ENCODE results near the gene PROM1. TPM values are rescaled to one million over a fixed set of nuclear protein-coding genes. Genes with fewer than 3 reads are reported as not detected.
A peak's percentile ranks its signal among the peaks of the same experiment; 100 is the strongest.

The PROM1 gene
- total RNA-seq, 1 donor from 2014 or later = not detected

DNA sequence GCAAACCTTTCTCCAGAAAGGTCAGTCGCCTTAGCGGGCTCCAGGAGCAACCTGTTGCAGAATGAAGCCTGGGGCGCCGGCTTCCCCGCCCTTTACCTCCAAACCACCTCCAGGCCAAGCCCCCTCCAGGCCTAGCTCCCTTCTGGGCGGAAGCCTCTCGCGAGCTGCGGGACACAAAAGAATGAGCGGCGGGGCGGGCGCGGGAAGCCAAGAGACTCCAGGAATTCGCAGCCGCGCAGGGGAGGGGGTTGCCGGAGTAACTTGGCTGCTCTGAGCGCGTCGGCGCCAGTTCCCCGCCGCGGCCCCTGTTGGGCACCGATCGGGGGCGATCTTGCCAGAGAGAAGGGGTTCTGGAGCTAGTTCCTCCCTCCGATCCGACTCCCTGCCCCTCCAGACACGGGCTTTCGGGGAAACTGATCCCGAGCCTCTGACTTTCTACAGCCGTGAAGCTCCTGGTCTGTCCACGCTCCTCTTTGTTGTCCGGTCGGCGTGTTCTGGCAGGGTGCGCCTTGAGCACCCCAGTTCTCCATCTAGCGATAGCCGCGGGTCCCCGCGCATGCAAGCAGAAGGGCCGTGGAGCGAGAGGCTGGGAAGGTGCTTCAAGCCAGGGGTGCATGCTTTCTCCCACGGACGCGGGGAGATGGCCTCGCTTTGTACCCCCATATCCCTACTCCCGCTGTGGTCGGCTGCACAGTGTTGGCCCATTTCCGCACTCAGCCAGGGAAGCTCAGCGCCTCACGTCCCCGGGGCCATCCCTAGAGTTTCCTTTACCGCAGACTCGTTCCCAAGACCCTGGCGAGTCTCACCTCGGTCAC is 1.2 kb downstream of the PROM1 start:
- H3K27me3 ChIP-seq = peaks cover 21% of the 10 kb centered on the region
- H3K27ac ChIP-seq = no peak overlapping the region
- H3K4me3 ChIP-seq = peak overlapping the region; percentile 31 to 44
- no peak for DNase-seq (ENCODE audit: extremely low spot score in 2 of 2)
- H3K9me3 ChIP-seq = no peaks in the 10 kb centered on the region
- intact Hi-C loops (cut with DNase I) = no loop called here
- TF ChIP-seq POLR2A (IDR thresholded peaks at IDR 0.05) (no peak), POLR2AphosphoS5 (IDR thresholded peaks at IDR 0.05; ENCODE audit: insufficient read depth in 1 of 2, low read depth in 1 of 2) (no peak)
- TF ChIP-seq, protein P1, sequence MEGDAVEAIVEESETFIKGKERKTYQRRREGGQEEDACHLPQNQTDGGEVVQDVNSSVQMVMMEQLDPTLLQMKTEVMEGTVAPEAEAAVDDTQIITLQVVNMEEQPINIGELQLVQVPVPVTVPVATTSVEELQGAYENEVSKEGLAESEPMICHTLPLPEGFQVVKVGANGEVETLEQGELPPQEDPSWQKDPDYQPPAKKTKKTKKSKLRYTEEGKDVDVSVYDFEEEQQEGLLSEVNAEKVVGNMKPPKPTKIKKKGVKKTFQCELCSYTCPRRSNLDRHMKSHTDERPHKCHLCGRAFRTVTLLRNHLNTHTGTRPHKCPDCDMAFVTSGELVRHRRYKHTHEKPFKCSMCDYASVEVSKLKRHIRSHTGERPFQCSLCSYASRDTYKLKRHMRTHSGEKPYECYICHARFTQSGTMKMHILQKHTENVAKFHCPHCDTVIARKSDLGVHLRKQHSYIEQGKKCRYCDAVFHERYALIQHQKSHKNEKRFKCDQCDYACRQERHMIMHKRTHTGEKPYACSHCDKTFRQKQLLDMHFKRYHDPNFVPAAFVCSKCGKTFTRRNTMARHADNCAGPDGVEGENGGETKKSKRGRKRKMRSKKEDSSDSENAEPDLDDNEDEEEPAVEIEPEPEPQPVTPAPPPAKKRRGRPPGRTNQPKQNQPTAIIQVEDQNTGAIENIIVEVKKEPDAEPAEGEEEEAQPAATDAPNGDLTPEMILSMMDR (IDR thresholded peaks at IDR 0.05) = no peak
- H3K36me3 ChIP-seq = no peaks in the 10 kb centered on the region
- peaks cover 22% of the 10 kb centered on the region for H3K4me1 ChIP-seq

DNA sequence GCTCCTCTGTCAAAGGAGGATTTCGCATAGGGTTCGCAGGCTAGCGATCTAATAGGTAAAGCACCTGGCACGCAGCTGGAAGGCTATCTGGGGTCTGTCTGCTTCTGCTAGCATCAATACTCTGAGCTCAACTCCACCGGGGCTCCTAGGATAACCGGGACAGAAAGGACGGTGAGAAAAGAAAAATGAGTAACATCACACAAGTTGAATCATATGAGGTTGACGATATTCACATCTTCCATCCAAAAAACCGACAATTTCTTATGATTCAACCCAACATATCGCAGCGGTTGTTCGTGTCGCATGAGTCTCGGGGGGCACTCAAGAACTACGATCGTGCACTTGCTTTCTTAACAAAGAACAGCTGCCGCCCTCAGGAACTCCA is 1.8 kb downstream of the PROM1 start:
- TF ChIP-seq POLR2AphosphoS5 (IDR thresholded peaks at IDR 0.05; ENCODE audit: insufficient read depth in 1 of 2, low read depth in 1 of 2) (no peak), POLR2A (IDR thresholded peaks at IDR 0.05) (no peak)
- TF ChIP-seq, protein P1 (IDR thresholded peaks at IDR 0.05) = no peak

DNA sequence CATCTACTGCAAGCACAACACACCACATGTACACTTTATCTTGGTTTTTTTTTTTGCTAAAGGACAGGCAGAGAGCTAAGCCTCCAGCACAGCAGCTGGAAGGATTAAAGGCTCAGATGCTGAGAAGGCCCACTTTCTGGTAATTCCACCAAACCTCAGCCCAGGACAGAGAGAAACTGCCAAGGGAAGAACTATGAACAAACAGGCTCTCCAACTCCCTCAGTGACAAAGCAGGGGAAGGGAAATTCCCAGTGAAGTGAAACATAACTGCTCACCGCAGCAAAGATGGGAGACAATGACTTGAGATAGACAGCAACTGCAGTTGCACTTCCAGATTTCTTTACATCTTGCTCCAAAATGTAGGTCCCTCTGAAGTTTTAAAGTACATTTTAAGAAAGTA is 4.8 kb downstream of the PROM1 start:
- Histone ChIP-seq H3K4me3 (no peak overlapping the region), H3K27me3 (peaks cover 15% of the 10 kb centered on the region), H3K36me3 (no peaks in the 10 kb centered on the region), H3K27ac (no peak overlapping the region), H3K9me3 (no peaks in the 10 kb centered on the region), H3K4me1 (peaks cover 22% of the 10 kb centered on the region)
- no peak for TF ChIP-seq POLR2A (IDR thresholded peaks at IDR 0.05)
- TF ChIP-seq, protein P1 (IDR thresholded peaks at IDR 0.05) = no peak
- no peak for TF ChIP-seq POLR2AphosphoS5 (IDR thresholded peaks at IDR 0.05; ENCODE audit: insufficient read depth in 1 of 2, low read depth in 1 of 2)
- intact Hi-C loops (cut with DNase I) = no loop called here
- no peak for DNase-seq (ENCODE audit: extremely low spot score in 2 of 2)

More for the DNA sequence above, 1.8 kb downstream of the PROM1 start:
- no peaks in the 10 kb centered on the region for H3K36me3 ChIP-seq
- H3K4me1 ChIP-seq = peaks cover 22% of the 10 kb centered on the region
- H3K27ac ChIP-seq = no peak overlapping the region
- H3K27me3 ChIP-seq = peaks cover 21% of the 10 kb centered on the region
- H3K9me3 ChIP-seq = no peaks in the 10 kb centered on the region
- H3K4me3 ChIP-seq = peak overlapping the region; percentile 31 to 44
- DNase-seq (ENCODE audit: extremely low spot score in 2 of 2) = no peak
- intact Hi-C loops (cut with DNase I) = no loop called here

DNA sequence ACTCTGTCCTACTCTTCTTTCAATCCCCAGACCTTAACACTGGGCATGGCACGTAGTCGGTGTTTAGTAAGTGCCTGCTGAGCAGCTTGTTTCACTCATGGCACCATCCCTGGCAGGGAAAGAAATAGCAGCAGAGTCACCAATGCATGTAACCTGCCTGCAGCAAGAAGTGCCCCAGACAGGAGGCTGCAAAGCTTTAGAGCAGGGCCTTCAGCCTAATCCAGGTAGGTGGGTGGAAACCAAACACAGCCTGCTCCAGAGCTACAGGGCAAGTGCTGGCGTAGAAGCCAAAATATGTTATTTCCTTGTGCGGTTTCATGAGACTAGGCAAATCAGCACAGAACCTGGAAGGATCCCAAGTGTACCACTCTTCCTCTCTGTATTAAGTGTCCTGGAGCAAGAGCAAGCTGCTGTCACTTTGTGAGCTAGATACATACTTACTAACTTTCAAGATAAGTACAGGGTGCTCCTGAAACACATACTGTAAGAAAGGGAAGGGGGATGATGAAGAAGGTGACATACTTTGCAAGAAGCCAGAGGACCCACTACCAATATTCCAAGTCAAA is 5.5 kb downstream of the PROM1 start:
- Histone ChIP-seq H3K27me3 (peaks cover 10% of the 10 kb centered on the region), H3K9me3 (no peaks in the 10 kb centered on the region), H3K4me3 (no peak overlapping the region), H3K4me1 (peaks cover 15% of the 10 kb centered on the region), H3K27ac (no peak overlapping the region), H3K36me3 (no peaks in the 10 kb centered on the region)
- intact Hi-C loops (cut with DNase I) = no loop called here
- DNase-seq (ENCODE audit: extremely low spot score in 2 of 2) = no peak
- TF ChIP-seq, protein P1 (IDR thresholded peaks at IDR 0.05) = no peak

DNA sequence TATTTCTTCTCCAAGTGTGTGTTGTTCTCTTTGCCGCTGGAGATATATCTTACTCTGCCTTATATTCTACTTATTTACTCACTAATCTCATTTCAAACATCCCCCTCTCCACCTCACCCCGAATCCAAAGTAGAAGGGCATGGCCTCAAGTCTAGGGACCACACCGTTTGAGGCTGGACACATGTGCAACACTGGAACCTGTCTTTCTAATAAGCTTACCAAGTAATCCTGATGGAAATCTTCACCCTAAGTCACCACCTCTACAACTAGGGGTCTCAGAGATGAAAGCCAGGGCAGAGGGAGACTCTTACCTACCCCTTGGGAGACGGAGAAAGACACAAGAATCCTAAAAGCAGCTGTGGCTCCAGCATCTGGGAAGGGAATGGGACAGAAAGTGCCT is 6.0 kb downstream of the PROM1 start:
- intact Hi-C loops (cut with DNase I) = no loop called here
- no peak for DNase-seq (ENCODE audit: extremely low spot score in 2 of 2)
- H3K4me3 ChIP-seq = no peak overlapping the region

More for the DNA sequence above, 6.0 kb downstream of the PROM1 start:
- Histone ChIP-seq H3K9me3 (no peaks in the 10 kb centered on the region), H3K36me3 (no peaks in the 10 kb centered on the region), H3K27me3 (peaks cover 6% of the 10 kb centered on the region), H3K27ac (no peak overlapping the region), H3K4me1 (peaks cover 10% of the 10 kb centered on the region)
- TF ChIP-seq, protein P1 (IDR thresholded peaks at IDR 0.05) = no peak
- TF ChIP-seq POLR2A (IDR thresholded peaks at IDR 0.05) (no peak), POLR2AphosphoS5 (IDR thresholded peaks at IDR 0.05; ENCODE audit: insufficient read depth in 1 of 2, low read depth in 1 of 2) (no peak)
